LNCaP clone FGC (cell line): Measurements from ENCODE around the gene EML2.

Source experiments
- DNase-seq: peaks from one replicate; pipeline ENCODE4 v3.0.0-alpha.2; 2011; ENCODE audit warnings: low read depth
- H3K4me3 ChIP-seq: 2 replicates; pipeline ENCODE4 v1.5.1; 2011; ENCODE audit warnings: mild to moderate bottlenecking, low read depth, low read length, control low read depth
- CTCF ChIP-seq: IDR thresholded peaks from 2 replicates; pipeline ENCODE4 v1.5.1; 2012; ENCODE audit warnings: mild to moderate bottlenecking; ENCODE audit not compliant: control insufficient read depth, insufficient read depth; ENCODE audit errors: extremely low read depth

Gene EML2

GRCh38 chr19:45564131-45564780 lies 74.9 kb downstream of the EML2 start:
- no peak for DNase-seq
- H3K4me3 ChIP-seq, result no peak overlapping the region
- TF ChIP-seq CTCF, result no peak

DNA sequence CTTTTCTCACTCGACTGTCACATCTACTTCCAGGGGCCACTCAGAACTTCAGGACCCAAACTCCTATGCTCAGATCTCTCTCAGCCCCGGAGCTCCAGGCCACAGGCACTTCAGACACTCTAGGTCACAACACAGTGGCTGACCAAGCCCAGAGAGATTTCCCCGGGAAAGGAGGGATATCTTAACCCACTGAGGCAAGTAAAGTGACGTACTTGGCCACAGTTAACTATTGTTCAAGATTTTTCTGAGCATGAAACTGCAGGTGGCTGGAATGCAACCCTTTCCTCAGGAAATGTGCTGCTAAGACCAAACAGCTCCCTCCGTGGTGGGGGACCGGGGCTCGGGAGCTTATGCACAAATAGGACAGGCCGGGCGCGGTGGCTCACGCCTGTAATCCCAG lies 78.5 kb downstream of the EML2 start:
- H3K4me3 ChIP-seq, result no peak overlapping the region
- TF ChIP-seq CTCF, result no peak
- DNase-seq, result no peak

GRCh38 chr19:45560038-45560437 lies 79.2 kb downstream of the EML2 start:
- no peak for TF ChIP-seq CTCF
- H3K4me3 ChIP-seq, result no peak overlapping the region
- DNase-seq, result no peak
